Sciatic nerve (tissue), 2 donors: Measurements from ENCODE around the gene NUP98. TPM values are rescaled to one million over a fixed set of nuclear protein-coding genes. Genes with fewer than 3 reads are reported as not detected.

Source experiments
- ATAC-seq: fragments of 200-7000 bp; cut with Tn5 transposase; one replicate; pipeline ENCODE4 v1.9.1; 2020; ENCODE audit warnings: mild to moderate bottlenecking, moderate library complexity
- DNase-seq: peaks from one replicate; pipeline ENCODE4 v3.0.0-alpha.2; 2020; ENCODE audit warnings: low spot score
- intact Hi-C: fragments of 100-400 bp; cut with DNase I; formaldehyde crosslinking; loops from one replicate; pipeline ENCODE4 v1.14.2; 2022
- total RNA-seq: library from RNA; stranded (reverse); fragmentation: NEBNext Ultra II Directional; extraction: Animal tissue kit (Norgen Biotek cat#: 25700); gene quantifications from one replicate; pipeline ENCODE4 v1.2.1, GENCODE V29; 2021
- donor health status: DM: no; HTN: no; CAD: no.
- donor health status: DM: no; HTN: no; CAD: no.

NUP98 gene
- total RNA-seq, 1 donor from 2014 or later = 93.1 TPM

GRCh38 chr11:3632070-3632660 lies 165.2 kb downstream of the NUP98 start:
- ATAC-seq (no peak), DNase-seq (no peak)
- intact Hi-C loops = no loop called here

- DNase-seq (no peak), ATAC-seq (no peak)
- intact Hi-C loops = no loop called here
Observed at GRCh38 chr11:3631331-3631730, 166.0 kb downstream of the NUP98 start.

GRCh38 chr11:3627291-3627690 lies 170.1 kb downstream of the NUP98 start:
- DNase-seq (no peak), ATAC-seq (no peak)
- intact Hi-C loops = no loop called here

- peak; percentile 70 for ATAC-seq
- peak; percentile 74 for DNase-seq
Observed at GRCh38 chr11:3626250-3626960, 170.9 kb downstream of the NUP98 start.

More at GRCh38 chr11:3626250-3626960, 170.9 kb downstream of the NUP98 start:
- intact Hi-C loops = no loop called here

Other genes starting within 250 kb of the NUP98 start
- gene ART5, start 155.6 kb downstream of the NUP98 start, total RNA-seq = 0.27 TPM
- not detected for gene ART1, start 152.4 kb downstream of the NUP98 start, total RNA-seq
- 4.6 TPM for gene CHRNA10, start 126.2 kb downstream of the NUP98 start, total RNA-seq
- gene PGAP2, start 11.0 kb upstream of the NUP98 start, total RNA-seq = 15.8 TPM
- 50.6 TPM for gene RHOG, start 43.4 kb upstream of the NUP98 start, total RNA-seq
- gene STIM1, start 58.1 kb upstream of the NUP98 start, total RNA-seq = 49.6 TPM